B cell (primary cell): ENCODE measurements around the gene RALGAPA2. TPM values are rescaled to one million over a fixed set of nuclear protein-coding genes. Genes with fewer than 3 reads are reported as not detected.

Experiments
- ATAC-seq: fragments of 200-7000 bp; cut with Tn5 transposase; one replicate; pipeline ENCODE4 v1.10.0; 2021; ENCODE audit warnings: low read depth, mild to moderate bottlenecking, moderate number of reproducible peaks, moderate library complexity
- CTCF ChIA-PET: fragments of 350-600 bp; sonication (Branson Sonifier 250); formaldehyde crosslinking; loops from one replicate; lab custom pipeline; 2021; ENCODE audit warnings: antibody characterized with exemption, inconsistent platforms; lab: Charles Lee
- POLR2A ChIA-PET: fragments of 350-600 bp; sonication (Branson Sonifier 250); formaldehyde crosslinking; loops from one replicate; lab custom pipeline; 2021; ENCODE audit warnings: antibody characterized with exemption; lab: Charles Lee
- DNase-seq: peaks from one replicate; pipeline ENCODE4 v3.0.0; 2013
- H2AFZ ChIP-seq: 2 replicates; pipeline ENCODE4 v1.6.1; 2012; ENCODE audit warnings: mild to moderate bottlenecking, low read depth, low read length; ENCODE audit not compliant: insufficient read depth, poor library complexity, severe bottlenecking
- H3K27ac ChIP-seq, 2 donors: 1 replicate in 1 of 2; 2 replicates in 1 of 2; pipeline ENCODE4 v1.5.1; 2012 to 2013; ENCODE audit warnings: low read length in 2 of 2, mild to moderate bottlenecking in 2 of 2, moderate library complexity in 1 of 2
- H3K27me3 ChIP-seq, 4 experiments: fragments of 200-600 bp in 1 of 4; sonication (generic) in 1 of 4; replicated peaks in 1 of 4; 1 replicate in 2 of 4; 2 replicates in 2 of 4; pipeline versions ENCODE4 v1.6.1 to v1.7.0; 2013 to 2016; ENCODE audit warnings: low read length in 3 of 4, mild to moderate bottlenecking in 2 of 4, mixed read lengths in 1 of 4, moderate library complexity in 1 of 4; ENCODE audit not compliant: insufficient read depth in 4 of 4, control insufficient read depth in 3 of 4; ENCODE audit errors: control extremely low read depth in 1 of 4
- H3K36me3 ChIP-seq, 2 experiments: replicated peaks in 1 of 2; 1 replicate in 1 of 2; 2 replicates in 1 of 2; pipeline versions ENCODE4 v1.6.1 to v1.7.1; 2013; ENCODE audit warnings: low read length in 1 of 2; ENCODE audit not compliant: insufficient read depth in 2 of 2, control insufficient read depth in 1 of 2; ENCODE audit errors: control extremely low read depth in 1 of 2, extremely low read depth in 1 of 2
- H3K4me1 ChIP-seq, 2 donors: fragments of 200-600 bp in 1 of 2; sonication (generic) in 1 of 2; 1 replicate in 1 of 2; 2 replicates in 1 of 2; pipeline versions ENCODE4 v1.5.1 to v1.6.1; 2013 to 2017; ENCODE audit warnings: low read length in 2 of 2; ENCODE audit not compliant: control insufficient read depth in 2 of 2, insufficient read depth in 2 of 2
- H3K4me2 ChIP-seq: replicated peaks from 2 replicates; pipeline ENCODE3; 2012; ENCODE audit warnings: mild to moderate bottlenecking, low read depth, low read length; ENCODE audit not compliant: poor library complexity, severe bottlenecking
- H3K4me3 ChIP-seq, 5 experiments: fragments of 200-600 bp in 1 of 5; sonication (generic) in 1 of 5; 1 replicate in 3 of 5; 2 replicates in 2 of 5; pipeline versions ENCODE4 v1.5.1 to v1.7.0; 2011 to 2016; ENCODE audit warnings: low read length in 4 of 5, mild to moderate bottlenecking in 4 of 5, low read depth in 2 of 5, control low read depth in 1 of 5, moderate library complexity in 1 of 5; ENCODE audit not compliant: insufficient read depth in 1 of 5; ENCODE audit errors: control extremely low read depth in 1 of 5, extremely low read depth in 1 of 5
- H3K79me2 ChIP-seq: fragments of 200-600 bp; sonication (generic); one replicate; pipeline ENCODE4 v1.6.0; 2016; ENCODE audit warnings: low read length; ENCODE audit not compliant: control insufficient read depth, insufficient read depth
- H3K9ac ChIP-seq: fragments of 200-600 bp; sonication (generic); 2 replicates; pipeline ENCODE4 v1.6.1; 2017; ENCODE audit warnings: mild to moderate bottlenecking, low read length, moderate library complexity
- H3K9me3 ChIP-seq, 3 donors: one replicate each; pipeline versions ENCODE4 v1.6.1 to v1.7.1; 2013; ENCODE audit warnings: low read length in 2 of 3; ENCODE audit not compliant: control insufficient read depth in 2 of 3, insufficient read depth in 1 of 3; ENCODE audit errors: control extremely low read depth in 1 of 3
- H4K20me1 ChIP-seq: 2 replicates; pipeline ENCODE4 v1.6.0; 2012; ENCODE audit warnings: mild to moderate bottlenecking, low read length; ENCODE audit not compliant: insufficient read depth, control insufficient read depth, poor library complexity, severe bottlenecking
- H3K27ac Mint-ChIP-seq: one replicate; pipeline ENCODE4 v1.8.0; 2021; ENCODE audit warnings: mixed read lengths
- H3K27me3 Mint-ChIP-seq: one replicate; pipeline ENCODE4 v1.8.0; 2021; ENCODE audit warnings: mixed read lengths
- H3K4me1 Mint-ChIP-seq: one replicate; pipeline ENCODE4 v1.8.0; 2021; ENCODE audit warnings: mixed read lengths
- H3K4me3 Mint-ChIP-seq: one replicate; pipeline ENCODE4 v1.8.0; 2021; ENCODE audit warnings: mixed read lengths
- H3K9me3 Mint-ChIP-seq: one replicate; pipeline ENCODE4 v1.8.0; 2022; ENCODE audit warnings: mixed read lengths; ENCODE audit not compliant: insufficient read depth
- CTCF ChIP-seq: fragments of 200-600 bp; IDR thresholded peaks from one replicate; pipeline ENCODE4 v1.8.0; 2022; ENCODE audit warnings: antibody characterized with exemption, mild to moderate bottlenecking
- EZH2 ChIP-seq: IDR thresholded peaks from 2 replicates; pipeline ENCODE4 v1.6.1; 2012; ENCODE audit warnings: borderline replicate concordance, low read depth, mild to moderate bottlenecking, moderate library complexity, low read length; ENCODE audit not compliant: insufficient read depth, poor library complexity, severe bottlenecking
- WGBS: methylation state at CpG from one replicate; pipeline ENCODE4 v1.1.5; 2013; ENCODE audit warnings: missing lambda C conversion rate; ENCODE audit not compliant: insufficient coverage; 5-methylcytosine and 5-hydroxymethylcytosine counted together
- intact Hi-C: fragments of 100-400 bp; cut with micrococcal nuclease; formaldehyde crosslinking; loops from one replicate; pipeline ENCODE4 v1.10.0; 2022
- polyA plus RNA-seq: library from polyadenylated mRNA; depleted of rRNA; stranded (reverse); fragments of >200 nt; gene quantifications from 2 replicates; pipeline ENCODE4 v1.2.3, GENCODE V29; 2012
- total RNA-seq, 2 donors: library from RNA; stranded (reverse); fragments of 120-200 nt in 1 of 2; gene quantifications; 1 replicate in 1 of 2; 2 replicates in 1 of 2; pipeline versions ENCODE4 v1.2.3 to v1.2.4, GENCODE V29; 2013 to 2022

Gene RALGAPA2
- total and polyA plus RNA-seq, 2 donors (not counting 1 experiment from before 2014, with no cell fraction given), result 6.4 to 33.1 TPM

GRCh38 chr20:20393207-20394120 lies 319.0 kb downstream of the RALGAPA2 start:
- Histone ChIP-seq H4K20me1 (no peaks in the 10 kb centered on the region), H3K4me2 (no peak overlapping the region), H3K36me3 (peaks cover 0 to 10% of the 10 kb centered on the region in 2 experiments), H3K79me2 (no peaks in the 10 kb centered on the region), H2AFZ (no peak overlapping the region), H3K27me3 (no peaks in the 10 kb centered on the region), H3K9me3 (no peaks in the 10 kb centered on the region), H3K4me3 (no peak overlapping the region), H3K4me1 (no peaks in the 10 kb centered on the region), H3K27ac (no peak overlapping the region), H3K9ac (no peak overlapping the region)
- no peaks in the 10 kb centered on the region for H3K4me1 Mint-ChIP-seq
- no peak overlapping the region for H3K4me3 Mint-ChIP-seq
- no peak overlapping the region for H3K27ac Mint-ChIP-seq
- no peaks in the 10 kb centered on the region for H3K27me3 Mint-ChIP-seq
- 75% methylated on average over 17 of the region's 20 CpGs for WGBS
- CTCF ChIA-PET, result no interaction called here
- TF ChIP-seq EZH2 (no peak), CTCF (no peak)
- POLR2A ChIA-PET, result no interaction called here
- DNase-seq (no peak), ATAC-seq (no peak)
- intact Hi-C loops, result no loop called here
- H3K9me3 Mint-ChIP-seq, result no peaks in the 10 kb centered on the region

GRCh38 chr20:20391766-20392165 lies 320.7 kb downstream of the RALGAPA2 start:
- Histone ChIP-seq H3K9me3 (no peaks in the 10 kb centered on the region), H3K4me2 (no peak overlapping the region), H3K4me3 (no peak overlapping the region), H3K9ac (no peak overlapping the region), H3K27ac (no peak overlapping the region), H3K79me2 (no peaks in the 10 kb centered on the region), H3K36me3 (peaks cover 0 to 10% of the 10 kb centered on the region in 2 experiments), H3K4me1 (no peaks in the 10 kb centered on the region), H2AFZ (no peak overlapping the region), H4K20me1 (no peaks in the 10 kb centered on the region), H3K27me3 (no peaks in the 10 kb centered on the region)
- Mint-ChIP-seq H3K27me3 (no peaks in the 10 kb centered on the region), H3K9me3 (no peaks in the 10 kb centered on the region), H3K27ac (no peak overlapping the region), H3K4me3 (no peak overlapping the region), H3K4me1 (no peaks in the 10 kb centered on the region)
- TF ChIP-seq EZH2 (no peak), CTCF (no peak)
- ATAC-seq, result no peak
- ChIA-PET POLR2A (no interaction called here), CTCF (no interaction called here)
- 94% methylated on average over 12 of the region's 13 CpGs for WGBS
- intact Hi-C loops, result no loop called here
- no peak for DNase-seq
